Esophagus mucosa (tissue), 1 donor: ENCODE data around the gene TMEM63A. TPM values are rescaled to one million over a fixed set of nuclear protein-coding genes. Genes with fewer than 3 reads are reported as not detected.

Source experiments
- ATAC-seq: fragments of 200-7000 bp; cut with Tn5 transposase; one replicate; pipeline ENCODE4 v1.9.1; 2020
- total RNA-seq: library from RNA; stranded (reverse); gene quantifications from one replicate; pipeline ENCODE4 v1.2.4, GENCODE V29; 2023
- donor health status: DM: yes; HTN: yes; CAD: no.

TMEM63A gene
- total RNA-seq, 1 donor from 2014 or later, result 23.0 TPM

DNA sequence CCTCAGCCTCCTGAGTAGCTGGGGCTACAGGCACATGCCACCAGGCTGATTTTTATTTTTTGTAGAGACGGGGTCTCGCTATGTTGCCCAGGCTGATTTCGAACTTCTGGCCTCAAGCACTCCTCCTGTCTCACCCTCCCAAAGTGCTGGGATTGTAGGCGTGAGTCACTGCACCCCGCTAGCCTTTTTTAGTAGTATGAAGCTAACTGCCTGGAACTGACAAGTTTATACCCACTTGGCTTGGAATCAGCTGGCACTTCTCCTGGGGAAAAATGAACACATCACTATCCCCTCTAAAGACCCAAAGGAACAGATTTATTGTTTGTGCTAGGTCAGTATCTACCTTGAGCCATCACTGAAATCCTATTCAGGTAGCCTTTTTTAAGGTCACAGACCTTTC lies 19.0 kb downstream of the TMEM63A start:
- no peak for ATAC-seq

DNA sequence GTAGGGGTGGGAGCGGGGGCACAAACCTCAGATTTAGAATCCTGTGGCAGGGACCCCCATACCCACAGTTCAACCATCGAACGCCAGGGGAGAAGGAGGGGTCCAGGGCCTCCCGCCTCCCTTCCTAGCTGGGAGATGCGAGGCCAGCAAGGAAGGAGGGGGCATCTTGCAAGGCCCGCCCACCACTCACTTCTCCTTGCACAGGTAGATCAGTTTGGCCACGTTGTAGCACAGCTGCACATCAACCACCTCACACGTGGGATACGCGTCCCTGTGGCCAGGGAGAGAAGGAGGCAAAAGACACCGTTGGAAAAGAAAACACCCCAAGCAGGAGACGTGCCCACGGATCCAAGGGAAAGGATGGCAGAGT lies 19.6 kb downstream of the TMEM63A start:
- no peak for ATAC-seq

DNA sequence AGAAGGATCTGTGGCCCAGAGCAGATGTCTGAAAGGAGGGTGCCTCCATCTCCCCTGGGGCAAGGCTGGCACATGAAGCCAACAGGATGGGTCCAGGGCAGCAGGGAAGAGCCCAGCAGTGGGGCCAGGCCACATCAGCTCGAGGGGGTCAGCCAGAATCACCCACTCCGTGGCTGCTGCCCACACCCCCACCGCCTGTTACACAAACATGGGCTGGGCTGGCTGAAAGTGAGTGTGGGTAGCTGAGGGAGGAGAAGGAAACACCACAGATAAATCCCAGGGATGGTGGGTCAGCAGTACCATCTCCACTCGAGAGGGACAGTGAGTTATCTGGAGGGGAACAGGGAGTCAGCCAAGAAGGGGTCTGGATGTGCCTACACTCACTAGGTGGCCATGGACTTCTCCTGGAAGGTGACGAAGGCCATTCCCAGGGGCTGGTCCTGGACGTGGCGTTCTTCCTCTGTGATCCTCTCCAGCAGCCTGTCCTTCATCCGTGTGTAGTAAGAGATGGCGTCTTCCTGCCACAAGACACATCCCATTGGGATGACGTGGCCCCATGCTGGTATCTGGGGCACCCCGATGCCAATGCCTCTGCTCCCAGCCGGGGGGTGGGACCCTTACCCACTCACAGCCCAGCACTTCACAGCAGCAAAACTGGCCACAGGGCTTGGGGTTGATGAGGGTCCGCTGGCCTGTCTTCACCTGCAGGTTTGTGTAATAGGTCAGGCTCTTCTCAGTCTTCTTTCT lies 20.2 kb downstream of the TMEM63A start:
- no peak for ATAC-seq

DNA sequence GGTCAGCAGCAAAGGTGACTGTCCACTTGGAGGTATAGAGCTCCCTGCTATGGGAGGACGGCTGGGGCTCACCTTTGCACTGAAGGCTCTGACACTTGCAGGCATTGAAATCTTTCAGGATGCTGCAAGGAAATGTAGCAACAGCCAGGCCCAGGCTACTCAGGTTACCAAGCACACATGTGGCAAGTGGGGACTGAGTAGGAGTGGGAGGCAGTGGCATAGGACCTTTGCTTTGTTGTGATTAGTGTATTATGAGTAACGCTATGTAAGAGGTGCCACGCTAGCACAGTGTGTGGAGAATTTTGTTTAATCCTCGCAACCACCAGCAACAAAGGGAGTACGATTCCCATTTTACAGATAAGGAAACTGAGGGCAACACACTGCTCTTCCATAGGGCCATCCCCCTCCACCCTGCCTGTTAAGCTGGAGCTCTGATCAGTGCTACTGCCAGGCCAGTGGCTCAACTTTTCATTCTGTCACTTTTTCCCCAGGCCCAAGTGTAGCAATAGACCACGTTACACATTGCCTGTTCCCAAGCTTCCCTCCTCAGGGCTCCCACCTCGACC lies 21.2 kb downstream of the TMEM63A start:
- ATAC-seq, result no peak

DNA sequence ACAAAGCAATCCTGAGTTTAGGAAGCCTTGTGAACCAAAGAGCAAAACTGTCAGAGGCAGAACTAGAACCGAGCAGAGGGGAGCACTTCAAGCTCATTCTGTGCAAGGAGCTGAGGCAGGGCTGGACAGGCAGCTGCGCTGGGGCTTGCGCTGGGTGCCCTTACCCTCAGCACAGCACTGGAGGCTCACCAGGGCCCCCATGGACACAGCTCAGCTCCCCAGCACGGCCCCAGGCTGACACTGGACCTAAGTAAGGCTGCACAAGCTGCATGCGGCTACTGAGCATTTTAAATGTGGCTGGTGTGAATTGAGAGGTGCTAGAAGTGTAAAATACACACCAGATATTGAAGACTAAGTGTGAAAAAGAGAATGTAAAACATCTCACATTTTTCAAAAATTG lies 22.1 kb downstream of the TMEM63A start:
- ATAC-seq, result no peak

DNA sequence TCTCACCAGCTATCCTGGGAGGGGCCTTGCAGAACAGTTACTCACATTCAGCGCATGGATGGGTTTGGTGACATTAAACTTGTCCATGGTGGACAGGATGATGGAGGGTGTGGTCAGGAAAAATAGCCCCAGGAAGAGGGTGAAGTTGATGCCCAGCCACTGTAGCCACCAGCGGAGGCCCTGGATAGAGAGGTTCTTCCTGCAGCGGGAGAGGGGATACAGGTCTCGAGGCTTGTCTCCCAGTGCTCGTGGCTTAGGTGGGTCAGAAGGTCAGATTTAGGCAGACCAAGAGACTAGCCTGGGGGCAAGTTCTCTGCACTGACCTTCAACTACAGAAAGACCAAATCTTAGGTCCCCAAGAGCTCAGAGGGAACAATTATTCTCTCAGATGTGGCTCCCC lies 23.0 kb downstream of the TMEM63A start:
- no peak for ATAC-seq

DNA sequence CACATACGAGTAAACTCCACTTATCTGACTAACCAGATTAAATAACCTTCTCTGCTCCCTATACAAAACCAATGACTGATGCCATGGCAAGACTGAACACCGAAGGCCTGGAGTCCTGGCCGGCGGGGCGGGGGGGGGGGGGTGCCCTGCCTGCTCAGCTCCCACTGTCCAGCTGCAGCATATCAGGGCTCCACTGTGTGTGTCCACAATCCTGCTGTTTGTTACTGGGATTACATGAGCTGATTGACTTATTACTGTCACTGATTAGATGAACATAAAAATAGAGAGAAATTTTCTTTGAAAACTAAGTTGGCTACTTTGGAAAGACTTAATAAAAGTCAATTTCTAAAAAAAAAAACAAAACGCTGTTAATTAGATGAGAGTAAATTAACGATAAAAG lies 24.9 kb downstream of the TMEM63A start:
- no peak for ATAC-seq

DNA sequence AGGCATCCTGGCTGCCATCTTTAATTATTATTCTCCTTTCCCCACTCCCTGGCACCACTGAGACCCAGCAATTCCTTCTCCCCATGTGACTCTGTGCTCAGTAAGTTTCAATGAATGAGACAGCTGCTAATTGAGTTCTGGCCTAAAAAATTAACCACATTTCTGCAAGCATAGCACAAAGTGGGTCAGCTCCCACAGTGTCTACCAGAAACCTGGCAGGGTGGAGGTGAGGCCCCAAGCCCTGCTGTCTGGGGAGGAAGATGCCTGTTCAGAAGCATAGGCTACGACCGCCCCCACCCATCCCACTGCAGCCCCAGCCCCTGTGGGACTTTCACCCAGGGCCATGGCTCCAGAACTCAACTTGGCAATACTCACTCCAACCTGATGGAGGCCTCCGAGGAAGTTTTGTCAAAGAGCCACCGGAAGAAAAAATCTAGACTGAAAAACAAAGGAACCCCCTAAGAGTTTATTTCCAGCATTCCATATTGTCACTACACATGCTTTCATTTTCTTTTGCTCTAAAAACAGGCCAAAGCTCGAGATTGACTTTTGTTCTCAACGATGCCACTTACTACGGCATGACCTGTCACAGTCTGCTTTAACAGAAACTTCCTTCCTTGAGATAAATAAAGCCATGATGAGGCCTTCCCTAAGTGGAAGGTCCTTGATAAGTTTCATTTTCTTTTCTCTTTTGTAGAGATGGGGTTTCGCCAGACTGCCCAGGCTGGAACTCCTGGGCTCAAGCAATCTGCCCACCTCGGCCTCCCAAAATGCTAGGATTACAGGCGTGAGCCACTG lies 26.5 kb downstream of the TMEM63A start:
- ATAC-seq, result no peak

DNA sequence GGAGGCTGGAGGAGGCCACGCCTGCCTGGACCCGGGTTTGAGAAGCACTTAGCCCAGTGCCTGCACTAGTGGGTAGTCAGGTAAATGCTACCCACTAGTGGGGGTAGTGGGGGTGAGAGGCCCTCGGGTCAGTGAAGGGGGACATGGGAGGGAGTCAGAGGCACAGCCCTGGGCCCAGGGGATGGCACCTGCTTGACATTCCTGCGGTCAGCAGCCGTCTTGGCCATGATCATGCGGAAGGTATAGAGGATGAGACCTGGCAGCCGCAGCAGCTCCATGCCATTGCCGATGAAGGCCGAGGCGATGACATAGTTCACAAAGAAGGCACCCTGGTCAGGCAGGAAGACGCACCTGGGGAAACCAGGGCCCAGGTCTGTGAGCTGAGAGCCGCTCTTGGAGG lies 28.7 kb downstream of the TMEM63A start:
- ATAC-seq, result no peak

DNA sequence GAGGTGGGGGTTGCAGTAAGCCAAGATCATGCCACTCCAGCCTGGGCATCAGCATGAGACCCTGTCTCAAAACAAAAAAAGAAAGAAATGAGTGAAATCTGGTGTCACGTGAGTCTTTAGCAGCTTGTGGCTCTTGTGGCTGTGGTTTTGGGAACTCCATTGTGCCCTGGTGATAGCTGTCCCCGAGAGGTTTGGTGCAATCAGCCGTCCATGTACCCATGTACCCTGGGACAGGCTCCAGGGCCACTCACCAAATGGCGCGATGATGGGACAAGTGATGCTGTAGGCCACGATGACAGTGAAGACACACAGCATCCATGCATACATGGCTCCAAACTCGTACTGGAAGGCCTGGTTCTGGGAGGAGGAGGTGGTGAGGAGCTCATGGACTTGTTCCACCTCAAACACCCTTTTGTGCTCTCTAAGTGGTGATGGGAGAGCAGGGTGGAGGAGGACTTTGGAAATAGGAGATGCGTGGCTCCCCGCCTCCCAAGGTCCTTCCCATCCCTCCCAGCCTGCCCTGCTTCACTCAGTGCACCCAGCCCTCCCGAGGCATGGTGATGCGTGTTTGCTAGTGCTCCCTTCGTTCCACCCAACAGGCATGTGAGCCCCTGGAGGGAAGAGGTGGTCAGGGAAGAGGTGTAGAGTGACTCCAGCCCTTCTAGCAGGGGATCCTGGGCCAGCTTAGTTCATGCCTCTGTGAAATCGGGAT lies 29.6 kb downstream of the TMEM63A start:
- ATAC-seq, result no peak

DNA sequence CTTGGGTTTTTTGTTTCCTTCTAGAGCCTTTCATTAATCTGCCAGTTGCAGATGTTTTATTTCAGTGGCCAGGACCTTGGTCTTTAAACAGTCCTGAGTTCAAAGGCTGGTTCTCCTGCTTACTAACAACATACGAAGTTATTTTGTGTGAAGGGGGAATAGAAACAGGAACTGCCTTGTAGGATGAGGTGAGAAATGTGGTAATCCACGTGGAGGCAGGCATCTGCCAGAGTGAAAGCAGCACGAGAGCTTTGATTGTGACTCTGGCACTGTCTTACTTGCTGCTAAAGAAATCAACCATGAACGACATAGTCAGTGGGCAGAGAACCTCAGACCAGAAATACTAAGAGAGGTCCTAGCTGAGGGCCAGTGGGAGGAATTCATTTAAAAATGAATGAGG lies 30.4 kb downstream of the TMEM63A start:
- no peak for ATAC-seq

DNA sequence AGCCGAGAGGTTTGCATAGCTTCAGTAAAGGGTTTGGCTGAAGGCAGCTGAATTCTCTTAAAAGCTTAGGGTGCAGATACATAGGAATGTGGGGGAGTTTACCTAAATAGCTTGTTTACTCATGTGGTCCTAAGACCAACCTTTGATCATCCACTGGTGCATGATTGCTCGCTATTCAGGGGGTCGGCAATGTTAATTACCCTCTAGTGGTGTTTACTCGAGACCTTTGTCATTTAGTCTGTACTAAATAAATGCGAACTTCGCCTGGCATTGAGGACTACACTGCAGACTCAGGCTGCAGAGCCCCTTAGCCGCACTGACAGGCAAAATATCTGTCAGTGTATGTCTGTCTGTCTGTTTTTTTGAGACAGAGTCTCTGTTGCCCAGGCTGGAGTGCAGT lies 31.8 kb downstream of the TMEM63A start:
- ATAC-seq, result no peak

DNA sequence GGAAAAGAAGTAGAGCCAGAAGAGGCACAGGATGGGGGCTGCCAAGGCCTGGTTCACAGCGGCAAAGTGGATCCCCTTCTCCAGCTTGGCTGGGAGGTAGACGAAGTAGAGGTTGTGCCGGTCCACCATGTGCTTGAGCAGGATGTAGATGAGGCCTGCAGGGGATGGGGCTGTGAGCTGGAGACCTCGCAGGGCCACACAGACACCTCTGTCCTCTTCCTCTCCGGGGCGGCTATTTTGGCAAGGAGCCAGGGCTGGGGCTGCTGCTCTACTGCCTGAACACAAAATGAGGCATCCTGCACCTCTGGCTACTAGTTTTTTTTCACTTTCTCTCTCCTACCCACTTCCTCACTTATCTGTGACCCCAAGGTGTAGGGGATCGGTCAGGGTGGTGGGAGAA lies 32.3 kb downstream of the TMEM63A start:
- ATAC-seq, result no peak

DNA sequence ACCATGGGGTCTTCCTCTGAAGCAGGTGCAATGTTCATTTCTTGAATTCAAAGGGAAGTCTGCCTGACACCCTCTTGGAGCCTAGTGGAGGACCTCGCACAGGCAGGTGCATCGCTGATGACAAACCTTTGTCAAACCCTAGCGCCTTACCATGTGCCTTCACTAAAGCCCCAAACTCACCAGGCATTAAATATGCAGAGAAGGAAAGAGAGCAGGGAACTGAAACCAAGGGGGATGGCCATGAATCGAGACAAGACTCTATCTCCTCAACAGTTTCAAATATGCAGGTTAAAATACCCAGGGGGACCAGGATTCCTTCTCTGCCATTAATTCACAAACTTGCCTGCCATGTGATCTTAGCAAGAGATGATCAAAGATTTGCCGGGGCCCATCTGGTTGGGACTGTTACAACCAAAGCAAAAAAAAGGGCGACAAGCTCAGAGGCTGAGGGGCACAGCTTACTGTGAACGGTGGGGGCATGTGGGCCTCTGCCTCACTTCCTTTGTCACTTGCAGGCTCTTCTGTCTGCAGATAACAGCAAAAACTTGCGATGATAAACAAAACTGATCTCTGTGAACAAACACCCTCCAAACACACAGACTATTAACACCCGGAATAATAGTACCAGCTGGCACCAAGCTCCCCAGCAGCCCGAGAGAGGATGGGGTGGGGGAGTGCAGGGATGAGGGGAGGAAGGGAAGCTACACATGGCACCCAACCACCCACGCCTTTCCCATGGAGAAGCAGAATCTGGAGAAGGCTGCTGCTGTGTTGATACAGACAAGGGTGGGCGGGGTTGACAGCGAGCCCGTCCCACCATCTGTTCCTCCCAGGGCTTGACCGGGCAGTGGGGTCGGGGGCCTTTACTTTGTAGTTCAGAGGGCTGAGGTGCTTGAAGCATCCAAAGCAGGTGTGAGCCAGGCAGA lies 33.9 kb downstream of the TMEM63A start:
- no peak for ATAC-seq

DNA sequence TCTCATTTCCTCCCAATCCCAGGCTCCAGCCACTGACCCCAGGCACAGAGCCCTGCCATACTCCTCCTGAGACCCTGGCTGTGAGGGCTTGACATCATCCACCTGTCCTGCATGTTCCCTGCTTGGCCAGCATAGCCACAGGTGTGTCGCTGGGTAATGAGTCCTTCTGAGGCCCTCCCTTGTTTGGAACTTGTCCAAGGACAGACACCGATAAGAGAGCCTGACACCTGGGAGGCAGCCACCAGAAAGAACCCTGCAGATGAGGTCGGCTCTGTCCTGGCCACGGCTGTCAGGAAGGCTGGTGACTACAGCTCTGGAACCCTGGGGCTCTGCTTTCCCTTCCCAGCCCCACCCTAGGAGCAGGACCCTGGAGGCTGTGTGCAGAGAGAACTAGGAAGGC lies 34.6 kb downstream of the TMEM63A start:
- no peak for ATAC-seq

DNA sequence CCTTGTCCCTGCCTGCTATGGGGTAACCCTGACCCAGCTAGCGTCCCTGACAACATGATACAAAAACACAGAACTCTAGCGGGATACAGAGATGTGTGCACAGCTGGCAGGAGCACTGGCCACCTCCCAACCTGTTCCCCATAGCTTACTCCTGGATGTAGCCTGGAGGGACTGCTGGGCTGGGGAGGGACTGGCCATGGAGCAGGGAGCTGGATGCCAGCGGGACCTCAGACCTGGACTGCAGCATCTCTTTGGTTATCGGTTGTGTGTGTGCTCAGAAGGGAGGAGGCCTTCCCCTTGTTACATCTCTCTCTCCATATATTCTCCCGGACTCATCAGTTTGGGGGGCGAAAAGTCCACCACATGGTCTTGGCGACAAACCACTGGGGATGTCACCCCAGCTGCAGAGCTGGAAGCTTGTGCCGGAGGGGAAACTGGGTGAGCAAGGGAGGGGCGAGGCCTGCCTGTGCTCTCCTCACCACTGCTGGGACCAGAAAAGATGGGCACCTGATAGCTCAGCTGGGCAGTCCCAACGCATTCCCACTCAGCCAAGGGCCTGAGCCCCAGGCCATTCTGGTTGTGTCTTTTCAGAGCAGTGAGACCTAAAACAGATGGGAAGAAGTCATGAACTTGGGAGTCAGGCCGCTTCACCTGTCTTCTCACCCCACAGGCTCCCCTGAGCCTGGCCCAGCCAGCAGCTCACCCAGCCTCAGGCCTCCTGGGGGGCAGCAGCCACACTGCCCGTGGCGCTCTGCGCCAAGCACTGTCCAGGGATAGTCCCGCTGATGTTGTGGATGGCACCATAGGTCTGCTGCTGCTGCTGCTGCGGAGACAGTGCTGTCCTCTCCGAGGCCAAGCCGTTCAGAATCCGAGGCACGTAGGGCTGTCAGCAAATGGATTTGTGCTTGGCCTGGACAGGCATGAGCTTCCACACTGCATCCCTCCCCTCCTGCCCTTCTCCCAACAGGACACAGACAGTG lies 35.6 kb downstream of the TMEM63A start:
- no peak for ATAC-seq

DNA sequence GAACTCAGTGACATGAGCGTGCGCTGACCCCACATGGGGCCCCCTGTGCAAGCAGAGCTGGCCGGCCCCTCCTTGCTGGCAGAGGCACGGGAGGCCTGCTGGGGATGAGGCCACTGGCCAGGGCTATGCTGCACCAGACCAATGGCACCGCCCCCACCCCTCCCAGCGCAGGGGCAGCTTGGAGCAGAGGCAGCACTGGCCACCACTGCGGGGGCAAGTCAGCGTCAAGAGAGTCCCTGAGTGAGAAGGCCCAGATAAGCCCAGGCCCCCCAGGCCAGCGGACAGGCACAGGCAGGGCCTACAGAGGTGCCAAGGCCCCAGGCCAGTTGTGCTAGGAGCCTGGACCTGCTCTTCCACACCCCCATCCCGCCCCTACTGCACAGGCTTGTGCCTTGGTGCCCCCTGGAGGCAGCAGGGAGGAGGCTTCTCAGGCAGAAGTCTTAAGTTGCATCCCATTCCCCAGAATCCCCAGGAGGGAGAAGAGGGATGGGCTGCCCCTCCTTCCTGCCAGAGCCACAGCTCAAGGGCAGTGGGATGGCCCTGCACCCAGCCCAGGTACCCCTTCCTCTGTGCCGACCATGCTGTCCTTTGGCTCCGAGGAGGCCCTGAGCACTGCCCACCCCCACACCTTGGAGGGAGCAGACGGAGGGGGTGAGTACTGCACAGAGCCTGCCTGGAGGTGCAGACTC lies 36.5 kb downstream of the TMEM63A start:
- peak; percentile 86 for ATAC-seq

DNA sequence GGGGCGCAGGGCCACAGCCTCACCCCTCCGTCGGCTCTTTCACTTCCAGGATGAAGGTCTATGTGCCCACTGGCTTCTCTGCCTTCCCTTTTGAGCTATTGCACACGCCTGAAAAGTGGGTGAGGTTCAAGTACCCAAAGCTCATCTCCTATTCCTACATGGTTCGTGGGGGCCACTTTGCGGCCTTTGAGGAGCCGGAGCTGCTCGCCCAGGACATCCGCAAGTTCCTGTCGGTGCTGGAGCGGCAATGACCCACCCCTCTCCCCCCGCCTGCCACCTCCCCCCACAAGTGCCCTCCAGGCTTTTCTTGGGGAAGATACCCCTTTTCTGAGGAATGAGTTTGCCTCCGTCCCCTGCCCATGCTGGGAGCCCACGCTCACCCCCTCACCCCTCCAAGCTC lies 37.1 kb downstream of the TMEM63A start:
- ATAC-seq, result no peak

DNA sequence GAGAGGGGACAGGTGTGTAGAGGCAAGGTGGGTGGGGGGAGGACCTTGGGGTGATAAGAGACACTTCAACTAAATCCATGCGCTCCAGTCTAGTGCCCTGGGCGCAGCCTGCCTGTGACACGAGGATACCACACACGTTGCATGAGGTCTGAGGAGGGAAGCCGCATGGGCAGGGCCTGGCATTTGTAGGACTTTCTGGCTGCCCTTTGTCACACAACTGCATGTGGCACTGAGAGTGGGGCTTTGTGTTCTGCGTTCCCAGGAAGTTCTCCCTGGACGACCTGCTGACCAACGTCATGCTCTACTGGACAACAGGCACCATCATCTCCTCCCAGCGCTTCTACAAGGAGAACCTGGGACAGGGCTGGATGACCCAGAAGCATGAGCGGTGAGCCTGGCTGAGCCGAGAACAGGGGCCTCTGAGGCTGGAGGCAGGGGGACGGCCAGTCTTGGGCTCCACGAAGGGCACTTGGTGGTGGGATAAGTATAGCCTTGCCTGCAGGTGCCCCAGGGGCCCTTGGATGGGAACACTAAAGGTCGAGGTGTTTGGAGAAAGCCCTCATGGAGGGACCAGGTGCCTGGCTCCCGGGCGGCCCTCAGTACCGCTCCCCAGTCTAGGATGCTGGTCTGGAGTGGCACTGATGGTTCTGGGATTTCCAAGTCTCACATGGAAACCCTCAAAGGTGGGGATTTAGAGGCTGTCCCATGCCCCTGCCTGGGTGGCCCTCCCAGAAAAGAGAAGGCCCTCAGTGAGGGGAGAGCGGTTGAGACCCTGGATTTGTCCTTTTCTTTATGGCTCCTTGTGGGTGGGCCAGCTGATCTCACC lies 37.7 kb downstream of the TMEM63A start:
- ATAC-seq, result no peak
